Spleen (tissue), 11 donors: ENCODE results near the gene TMEM209. TPM values are rescaled to one million over a fixed set of nuclear protein-coding genes. Genes with fewer than 3 reads are reported as not detected.
"Not testable (repeated sequence)": the region's sequence is repeated elsewhere in the genome, so short reads cannot be mapped to it uniquely, and the experiment has no call there.

ENCODE experiments used
- DNase-seq: peaks from one replicate; pipeline ENCODE4 v3.0.0-alpha.2; 2020
- H3K27ac ChIP-seq, 8 donors: fragments of 200-600 bp; sonication (generic) in 7 of 8; 1 replicate in 4 of 8; 2 replicates in 4 of 8; pipeline versions ENCODE4 v1.5.0 to v1.8.0; 2016 to 2021; ENCODE audit warnings: inconsistent platforms in 4 of 8, mild to moderate bottlenecking in 4 of 8, moderate library complexity in 1 of 8
- H3K27me3 ChIP-seq, 7 donors: fragments of 200-600 bp; sonication (generic) in 6 of 7; replicated peaks in 1 of 7; 1 replicate in 4 of 7; 2 replicates in 3 of 7; pipeline versions ENCODE4 v1.5.0 to v1.8.0; 2016 to 2021; ENCODE audit warnings: inconsistent platforms in 3 of 7, mild to moderate bottlenecking in 1 of 7
- H3K36me3 ChIP-seq, 6 donors: fragments of 200-600 bp; sonication (generic) in 5 of 6; 1 replicate in 4 of 6; 2 replicates in 2 of 6; pipeline versions ENCODE4 v1.5.0 to v1.8.0; 2016 to 2021; ENCODE audit warnings: inconsistent platforms in 2 of 6
- H3K4me1 ChIP-seq, 6 donors: fragments of 200-600 bp; sonication (generic) in 5 of 6; 1 replicate in 3 of 6; 2 replicates in 3 of 6; pipeline versions ENCODE4 v1.5.0 to v1.8.0; 2016 to 2021; ENCODE audit warnings: inconsistent platforms in 3 of 6
- H3K4me3 ChIP-seq, 8 donors: fragments of 200-600 bp; sonication (generic) in 7 of 8; 1 replicate in 4 of 8; 2 replicates in 4 of 8; pipeline versions ENCODE4 v1.5.0 to v1.8.0; 2016 to 2021; ENCODE audit warnings: inconsistent platforms in 4 of 8, mild to moderate bottlenecking in 4 of 8, moderate library complexity in 2 of 8
- H3K9me3 ChIP-seq, 8 donors: fragments of 200-600 bp; sonication (generic) in 7 of 8; 1 replicate in 4 of 8; 2 replicates in 4 of 8; pipeline versions ENCODE4 v1.5.0 to v1.8.0; 2016 to 2021; ENCODE audit warnings: inconsistent platforms in 4 of 8
- CTCF ChIP-seq, 11 experiments: fragments of 200-600 bp in 7 of 11; fragments of 450-650 bp in 4 of 11; sonication (generic) in 4 of 11; IDR thresholded peaks in 8 of 11; conservative IDR thresholded peaks in 3 of 11; 1 replicate in 7 of 11; 2 replicates in 4 of 11; pipeline versions ENCODE4 v1.4.0 to v1.8.0; 2016 to 2021; ENCODE audit warnings: antibody characterized with exemption in 11 of 11, inconsistent platforms in 4 of 11, mild to moderate bottlenecking in 1 of 11
- POLR2A ChIP-seq, 3 donors: fragments of 450-650 bp; IDR thresholded peaks; one replicate each; pipeline ENCODE4 v1.5.1; 2017; ENCODE audit warnings: antibody characterized with exemption in 3 of 3, mild to moderate bottlenecking in 1 of 3
- POLR2AphosphoS5 ChIP-seq, 3 donors: sonication (generic); formaldehyde crosslinking; IDR thresholded peaks; one replicate each; pipeline ENCODE4 v1.5.1; 2017; ENCODE audit warnings: antibody characterized with exemption in 3 of 3
- WGBS, 5 donors: extraction: QIAGEN DNeasy Blood & Tissue Kit in 3 of 5; methylation state at CpG; one replicate each; pipeline versions ENCODE4 v1.1.5 to v1.1.7; 2013 to 2018; 5-methylcytosine and 5-hydroxymethylcytosine counted together
- intact Hi-C: fragments of 100-400 bp; cut with DNase I; formaldehyde crosslinking; loops from one replicate; pipeline ENCODE4 v1.15.0; 2023; ENCODE audit warnings: low total_unique reads
- polyA plus RNA-seq, 3 donors: library from polyadenylated mRNA; stranded (reverse); fragments of 200-250 nt; gene quantifications; one replicate each; pipeline ENCODE4 v1.2.1, GENCODE V29; 2013
- total RNA-seq, 7 donors: library from RNA; depleted of rRNA in 3 of 7; stranded (reverse); fragments of >200 nt in 3 of 7; fragmentation: NEBNext Ultra II Directional in 4 of 7; extraction: Animal tissue kit (Norgen Biotek cat#: 25700) in 4 of 7; gene quantifications; one replicate each; pipeline versions ENCODE4 v1.1.0 to v1.2.1, GENCODE V29; 2016 to 2021
- donor health status: healthy with polysubstance abuse.
- donor health status: DM: no; HTN: no; CAD: no; lungs with moderate emphysema.
- donor health status: DM: no; HTN: no; CAD: no.
- donor health status: Bipolar disorder and iron deficiency.
- donor health status: healthy.
- donor health status: DM: no; HTN: no; CAD: no.
- donor health status: DM: yes; HTN: yes; CAD: no.

Gene TMEM209
- total and polyA plus RNA-seq, 10 donors: 5.9 to 25.4 (median 17.4) TPM

DNA sequence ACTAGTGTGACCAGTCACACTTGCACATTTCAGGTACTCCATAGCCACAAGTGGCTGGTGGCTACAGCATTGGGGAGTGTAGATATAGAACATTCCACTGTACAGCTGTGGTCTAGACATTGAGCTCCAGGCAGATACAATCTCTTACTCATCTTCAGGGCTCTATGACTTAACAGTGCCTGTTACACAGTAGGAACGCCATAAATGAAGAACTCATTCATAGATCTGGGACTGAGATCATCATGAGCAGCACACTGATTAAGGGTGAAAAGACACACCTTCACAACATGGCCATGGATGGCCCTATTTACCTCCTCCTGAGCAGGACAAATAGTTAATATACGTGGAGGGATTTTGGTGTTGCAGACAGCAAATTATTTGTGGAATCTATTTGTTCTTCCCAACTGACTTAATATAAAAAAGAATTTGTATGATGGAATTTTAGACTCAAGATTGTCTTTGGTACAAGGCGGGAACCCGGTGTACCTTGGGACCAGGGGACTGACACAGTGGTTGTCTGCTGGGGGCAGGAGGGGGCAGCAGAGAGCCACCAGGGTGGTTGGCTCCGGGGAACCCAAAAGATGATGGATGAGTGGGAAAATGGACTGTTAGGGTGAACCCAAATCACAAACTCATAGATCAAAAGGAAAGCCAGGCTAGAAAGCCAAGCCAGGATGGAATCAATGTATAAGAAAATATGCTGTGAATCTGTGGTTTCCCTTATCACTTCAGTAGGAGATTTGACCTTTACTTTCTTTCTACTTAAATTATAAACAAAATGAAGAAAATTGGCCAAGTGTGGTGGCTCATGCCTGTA lies 37.2 kb upstream of the TMEM209 start:
- H3K4me1 ChIP-seq: peaks cover 0 to 16% (median 9%) of the 10 kb centered on the region in 6 donors
- peaks cover 0 to 9% (median 5%) of the 10 kb centered on the region in 8 donors for H3K9me3 ChIP-seq
- H3K4me3 ChIP-seq: no peak overlapping the region
- peak overlapping the region in 1 of 8 donors; percentile 25 for H3K27ac ChIP-seq
- no peaks in the 10 kb centered on the region for H3K27me3 ChIP-seq
- 35 to 39% (median 37%) methylated on average over 5 of the region's 5 CpGs for WGBS, 5 donors
- no peaks in the 10 kb centered on the region for H3K36me3 ChIP-seq
- intact Hi-C loops: no loop called here
- TF ChIP-seq POLR2A (IDR thresholded peaks at IDR 0.05): no peak
- TF ChIP-seq CTCF (IDR thresholded peaks at IDR 0.05 in 8 of 11, conservative IDR thresholded peaks at IDR 0.05 in 3 of 11): peak; percentile 49 to 91 (median 75)
- peak in 1 of 3 donors; percentile 35 for TF ChIP-seq POLR2AphosphoS5 (IDR thresholded peaks at IDR 0.05)
- DNase-seq: peak; percentile 82

GRCh38 chr7:130240240-130240639 lies 35.0 kb upstream of the TMEM209 start:
- DNase-seq: no peak
- Histone ChIP-seq H3K27me3 (no peaks in the 10 kb centered on the region), H3K4me1 (peaks cover 0 to 16% (median 9%) of the 10 kb centered on the region in 6 donors), H3K9me3 (no peaks in the 10 kb centered on the region), H3K27ac (no peak overlapping the region), H3K36me3 (no peaks in the 10 kb centered on the region), H3K4me3 (no peak overlapping the region)
- no peak for TF ChIP-seq CTCF (IDR thresholded peaks at IDR 0.05 in 8 of 11, conservative IDR thresholded peaks at IDR 0.05 in 3 of 11)
- TF ChIP-seq POLR2AphosphoS5 (IDR thresholded peaks at IDR 0.05): no peak
- no peak for TF ChIP-seq POLR2A (IDR thresholded peaks at IDR 0.05)
- WGBS, 5 donors: 92 to 98% (median 94%) methylated on average over 1 of the region's 1 CpG
- intact Hi-C loops: no loop called here

- WGBS, 5 donors: 79 to 90% (median 82%) methylated on average over 4 of the region's 4 CpGs
- H3K9me3 ChIP-seq, intact Hi-C loops, H3K4me1 ChIP-seq, H3K4me3 ChIP-seq, H3K36me3 ChIP-seq, DNase-seq, H3K27ac ChIP-seq, H3K27me3 ChIP-seq: not testable (repeated sequence)
These were observed 31.2 kb upstream of the TMEM209 start for GRCh38 chr7:130236361-130236760.

DNA sequence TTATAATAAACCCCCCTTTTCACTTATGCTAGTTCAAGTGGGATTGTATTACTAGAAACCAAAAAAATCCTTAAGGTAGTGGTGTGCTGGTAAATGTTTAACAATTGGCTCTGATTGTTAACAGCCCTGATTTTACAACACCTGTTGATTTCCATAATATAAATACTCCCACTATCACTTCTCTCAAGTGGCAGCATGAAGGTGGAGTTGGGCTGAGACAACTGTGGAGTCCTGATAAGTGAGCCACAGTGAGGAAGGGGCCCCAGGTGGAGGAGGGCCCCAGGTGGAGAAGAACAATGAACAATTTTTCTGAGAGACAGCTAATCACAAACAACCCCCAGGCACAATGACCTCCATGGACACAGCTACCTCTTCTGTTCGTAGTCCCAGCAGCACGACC lies 28.9 kb upstream of the TMEM209 start:
- intact Hi-C loops: no loop called here
- no peaks in the 10 kb centered on the region for H3K36me3 ChIP-seq
- H3K9me3 ChIP-seq: no peaks in the 10 kb centered on the region
- H3K27me3 ChIP-seq: no peaks in the 10 kb centered on the region
- no peaks in the 10 kb centered on the region for H3K4me1 ChIP-seq
- H3K27ac ChIP-seq: no peak overlapping the region
- H3K4me3 ChIP-seq: no peak overlapping the region
- DNase-seq: no peak
- TF ChIP-seq CTCF (IDR thresholded peaks at IDR 0.05 in 8 of 11, conservative IDR thresholded peaks at IDR 0.05 in 3 of 11) (no peak), POLR2AphosphoS5 (IDR thresholded peaks at IDR 0.05) (no peak), POLR2A (IDR thresholded peaks at IDR 0.05) (no peak)
- WGBS, 5 donors: 80 to 96% (median 88%) methylated on average over 2 of the region's 2 CpGs
